Peyer's patch (tissue), 4 donors: ENCODE measurements around the gene PDXK. TPM values are rescaled to one million over a fixed set of nuclear protein-coding genes. Genes with fewer than 3 reads are reported as not detected.

Experiments used
- small RNA-seq, 2 donors: library from RNA; depleted of rRNA; stranded (forward); fragments of <200 nt; gene quantifications; one replicate each; pipeline ENCODE3, GENCODE V24; 2016
- total RNA-seq, 4 donors: library from RNA; depleted of rRNA; stranded (reverse); fragments of >200 nt; gene quantifications; one replicate each; pipeline ENCODE4 v1.1.0, GENCODE V29; 2016

Gene PDXK
- total RNA-seq, 4 donors from 2014 or later = 83.3 to 206 (median 152) TPM

Small RNAs within 50 kb of the gene (small RNA-seq; reads per million reads assigned to genes)
- 0 reads per million in 2 donors for gene AP001052.1

Other genes starting within 250 kb of the PDXK start
- gene HSF2BP, start 59.6 kb upstream of the PDXK start, total RNA-seq = under 1 TPM in 2 of 4 donors, not detected in 2; 0.35 to 0.67 TPM
- 10 to 100 TPM; 10.7 to 28.1 (median 14.1) TPM for gene RRP1B, start 59.6 kb upstream of the PDXK start, total RNA-seq
- 10 to 100 TPM in 3 of 4 donors, 1 to 10 TPM in 1; 7.4 to 16.1 (median 13.3) TPM for gene CSTB, start 57.2 kb downstream of the PDXK start, total RNA-seq
- 10 to 100 TPM; 11.1 to 32.2 (median 12.9) TPM for gene RRP1, start 70.4 kb downstream of the PDXK start, total RNA-seq
- 100 to 1,000 TPM in 3 of 4 donors, 10 to 100 TPM in 1; 63.5 to 225 (median 161) TPM for gene AGPAT3, start 146.1 kb downstream of the PDXK start, total RNA-seq